ENCODE measurements around the gene RAB21. TPM values are rescaled to one million over a fixed set of nuclear protein-coding genes. Genes with fewer than 3 reads are reported as not detected.

RAB21 gene
- total RNA-seq, 1 experiment from 2014 or later = 53.0 TPM

GRCh38 chr12:71792599-71792998, 37.9 kb downstream of the RAB21 start:
- H3K4me1 ChIP-seq (ENCODE audit: insufficient read depth, low read length) = no peaks in the 10 kb centered on the region
- H2BK12ac ChIP-seq (ENCODE audit: insufficient read length, low read depth, low read length) = no peak overlapping the region
- no peak overlapping the region for H2AFZ ChIP-seq (ENCODE audit: low read length)
- no peak overlapping the region for H3K9ac ChIP-seq (ENCODE audit: extremely low read depth, insufficient read length, low read length)
- 0 out of 7 replicates have a peak, but pooled peaks cover 0 to 3% (median 0%) of the 10 kb centered on the region in 3 experiments for H3K36me3 Mint-ChIP-seq (ENCODE audit: insufficient read depth in 1 of 3, low read depth in 3 of 3)
- H4K8ac ChIP-seq (replicated peaks; ENCODE audit: insufficient read length, low read depth, low read length) = no peak overlapping the region
- no peak overlapping the region for H2AK5ac ChIP-seq (ENCODE audit: insufficient read length, low read length)
- no peaks in the 10 kb centered on the region for H3K27me3 ChIP-seq (ENCODE audit: insufficient read depth, low read length)
- no peak overlapping the region for H3K4me3 Mint-ChIP-seq
- H2BK120ac ChIP-seq (ENCODE audit: low read depth, low read length, poor library complexity, severe bottlenecking) = no peak overlapping the region
- WGBS (ENCODE audit: extremely low coverage, insufficient read length, low lambda C conversion rate) = no CpG with 5 or more reads among the region's 1 CpG
- no peak overlapping the region for H3T11ph ChIP-seq (ENCODE audit: low read length)
- no peaks in the 10 kb centered on the region for H3K79me1 ChIP-seq (ENCODE audit: insufficient read depth, low read depth, low read length, poor library complexity, severe bottlenecking)
- no peak overlapping the region for H3K56ac ChIP-seq (ENCODE audit: insufficient read length, low read depth, low read length)
- H3K4me1 Mint-ChIP-seq = no peaks in the 10 kb centered on the region
- H3K4me2 ChIP-seq (ENCODE audit: insufficient read depth, insufficient read length, low read length) = no peak overlapping the region
- no peak overlapping the region for H3K23ac ChIP-seq (ENCODE audit: insufficient read length, low read depth, low read length)
- H3K14ac ChIP-seq (ENCODE audit: insufficient read depth, low read length) = no peak overlapping the region
- no peak overlapping the region for H4K5ac ChIP-seq (ENCODE audit: insufficient read length, low read depth, low read length)
- H3K27me3 Mint-ChIP-seq (ENCODE audit: low read depth) = no peaks in the 10 kb centered on the region
- no peak overlapping the region for H4K91ac ChIP-seq (ENCODE audit: insufficient read length, low read depth, low read length)
- H3K18ac ChIP-seq (ENCODE audit: insufficient read length, low read depth, low read length) = no peak overlapping the region
- H4K20me1 ChIP-seq (ENCODE audit: control insufficient read depth, insufficient read depth, insufficient read length) = no peaks in the 10 kb centered on the region
- H2BK15ac ChIP-seq (ENCODE audit: low read depth, low read length) = no peak overlapping the region
- no peak overlapping the region for H2BK20ac ChIP-seq (ENCODE audit: low read depth, low read length, poor library complexity, severe bottlenecking)
- TF ChIP-seq CTCF (conservative IDR thresholded peaks at IDR 0.05) = no peak
- H2BK5ac ChIP-seq (ENCODE audit: insufficient read length, low read length) = no peak overlapping the region
- no peaks in the 10 kb centered on the region for H3K79me2 ChIP-seq (ENCODE audit: insufficient read depth, low read length)
- no peak for DNase-seq
- no peaks in the 10 kb centered on the region for H3K9me3 Mint-ChIP-seq
- no peaks in the 10 kb centered on the region for H3K23me2 ChIP-seq (ENCODE audit: insufficient read length, low read depth, low read length, poor library complexity, severe bottlenecking)
- H3K27ac Mint-ChIP-seq = no peak overlapping the region
- no peak overlapping the region for H3K4ac ChIP-seq (ENCODE audit: low read depth, low read length)
- no peak overlapping the region for H3K27ac ChIP-seq (ENCODE audit: insufficient read length, low read depth, low read length)
- H3K9me3 ChIP-seq (ENCODE audit: control insufficient read depth, low read depth, low read length) = no peaks in the 10 kb centered on the region

All from H9 (cell line).